A549 (cell line): ENCODE results near the gene TMEM272. TPM values are rescaled to one million over a fixed set of nuclear protein-coding genes. Genes with fewer than 3 reads are reported as not detected.
A peak's percentile ranks its signal among the peaks of the same experiment; 100 is the strongest.

Experiments
- ATAC-seq, 2 experiments: fragments of 200-7000 bp in 1 of 2; fragments of >200 bp in 1 of 2; cut with Nextera tagmentation in 1 of 2; cut with Tn5 transposase in 1 of 2; 3 replicates each; pipeline versions ENCODE4 v1.8.0 to v1.9.1; 2018 to 2020; ENCODE audit warnings: mild to moderate bottlenecking in 1 of 2, moderate library complexity in 1 of 2
- CTCF ChIA-PET: fragments of 300-600 bp; sonication (Branson Sonifier 250); formaldehyde crosslinking; extraction: SDS; loops from one replicate; lab custom pipeline; 2021; ENCODE audit warnings: antibody characterized with exemption, inconsistent platforms; lab: Yijun Ruan, JAX
- POLR2A ChIA-PET: fragments of 350-600 bp; formaldehyde crosslinking; extraction: SDS; loops from one replicate; lab custom pipeline; 2021; ENCODE audit warnings: antibody characterized with exemption, inconsistent platforms; lab: Yijun Ruan, JAX
- DNase-seq, 2 experiments: peaks; one replicate each; pipeline versions ENCODE4 v3.0.0 to v3.0.0-alpha.2; 2011 to 2016; ENCODE audit warnings: low read depth in 1 of 2, low spot score in 1 of 2
- FAIRE-seq: peaks from 2 replicates; lab custom pipeline; 2011; peaks lifted over from hg19 to GRCh38; lab: Jason Lieb, UNC
- H3K27ac ChIP-seq, 2 experiments: fragments of >200 bp; sonication (Bioruptor Twin); formaldehyde crosslinking; 3 replicates each; pipeline ENCODE4 v1.5.1; 2016 to 2017
- H3K4me1 ChIP-seq: fragments of >200 bp; sonication (Bioruptor Twin); formaldehyde crosslinking; 3 replicates; pipeline ENCODE4 v1.6.1; 2016
- H3K4me2 ChIP-seq: fragments of >200 bp; sonication (Bioruptor Twin); formaldehyde crosslinking; 3 replicates; pipeline ENCODE4 v1.6.1; 2016
- H3K4me3 ChIP-seq: fragments of >200 bp; sonication (Bioruptor Twin); formaldehyde crosslinking; 3 replicates; pipeline ENCODE4 v1.5.1; 2016
- H3K9me3 ChIP-seq: fragments of >200 bp; sonication (Bioruptor Twin); formaldehyde crosslinking; 3 replicates; pipeline ENCODE4 v1.6.1; 2016
- CHD2 ChIP-seq: fragments of 150-350 bp; IDR thresholded peaks from 2 replicates; pipeline ENCODE4 v1.6.1; 2014; ENCODE audit warnings: low read length; ENCODE audit not compliant: partially characterized antibody
- EP300 ChIP-seq, 2 experiments: fragments of >200 bp; sonication (Bioruptor Twin); formaldehyde crosslinking; IDR thresholded peaks; 2 replicates in 1 of 2; 3 replicates in 1 of 2; pipeline ENCODE4 v1.6.1; 2016 to 2017
- FOSL2 ChIP-seq, 2 experiments: fragments of 450-650 bp in 1 of 2; fragments of >200 bp in 1 of 2; sonication (Bioruptor Twin) in 1 of 2; formaldehyde crosslinking; IDR thresholded peaks; 2 replicates each; pipeline versions ENCODE4 v1.5.0 to v1.6.1; 2016 to 2020; ENCODE audit warnings: mild to moderate bottlenecking in 1 of 2, moderate library complexity in 1 of 2
- HDAC2 ChIP-seq: fragments of 200-600 bp; sonication (generic); IDR thresholded peaks from 2 replicates; pipeline ENCODE4 v1.6.1; 2016
- HEYL ChIP-seq: fragments of 250-450 bp; sonication (Bioruptor Pico); IDR thresholded peaks from 2 replicates; pipeline ENCODE4 v1.8.0; 2021; ENCODE audit warnings: mild to moderate bottlenecking, moderate library complexity
- KDM1A ChIP-seq: fragments of 200-600 bp; sonication (generic); IDR thresholded peaks from 2 replicates; pipeline ENCODE4 v1.6.1; 2016; ENCODE audit warnings: low read depth, mild to moderate bottlenecking
- KDM5A ChIP-seq: fragments of 200-600 bp; sonication (generic); IDR thresholded peaks from 2 replicates; pipeline ENCODE4 v1.6.1; 2016; ENCODE audit warnings: antibody characterized with exemption, mild to moderate bottlenecking
- RCOR1 ChIP-seq: fragments of 150-350 bp; IDR thresholded peaks from 2 replicates; pipeline ENCODE4 v1.6.1; 2014; ENCODE audit warnings: antibody characterized with exemption, low read length, low read depth
- RNF2 ChIP-seq: fragments of 200-600 bp; sonication (generic); IDR thresholded peaks from 2 replicates; pipeline ENCODE4 v1.6.1; 2016; ENCODE audit warnings: low read depth, mild to moderate bottlenecking, antibody characterized with exemption, moderate library complexity, borderline replicate concordance
- ZSCAN20 ChIP-seq: fragments of 250-450 bp; sonication (Bioruptor Pico); IDR thresholded peaks from 2 replicates; pipeline ENCODE4 v1.8.0; 2022; ENCODE audit warnings: mild to moderate bottlenecking, moderate library complexity
- WGBS: methylation state at CpG from one replicate; pipeline ENCODE4 v1.1.6; 2017; ENCODE audit errors: missing lambda C conversion rate; 5-methylcytosine and 5-hydroxymethylcytosine counted together
- polyA plus RNA-seq, 4 experiments: library from polyadenylated mRNA; depleted of rRNA in 3 of 4; stranded (reverse); fragments of >200 nt; fragmentation: RNase III in 1 of 4; extraction: RNeasy Plus Mini Kit Qiagen cat#74134 plus additional on column Dnase treatment in 1 of 4; gene quantifications; 2 replicates in 3 of 4; 3 replicates in 1 of 4; pipeline ENCODE4 v1.2.3, GENCODE V29; 2011 to 2017
- TF ChIP-seq, protein P1 (sequence below): fragments of >200 bp; sonication (Bioruptor Twin); formaldehyde crosslinking; IDR thresholded peaks from 3 replicates; pipeline ENCODE4 v1.5.1; 2016
- TF ChIP-seq, protein P2 (sequence below): IDR thresholded peaks from 2 replicates; pipeline ENCODE4 v1.6.1; 2012
- TF ChIP-seq, protein P3 (sequence below): fragments of >200 bp; sonication (Bioruptor Twin); formaldehyde crosslinking; IDR thresholded peaks from 2 replicates; pipeline ENCODE4 v1.6.1; 2016

The TMEM272 gene
- polyA plus RNA-seq, 2 of the 4 experiments (the other 2 are of a cell fraction), result not detected

DNA sequence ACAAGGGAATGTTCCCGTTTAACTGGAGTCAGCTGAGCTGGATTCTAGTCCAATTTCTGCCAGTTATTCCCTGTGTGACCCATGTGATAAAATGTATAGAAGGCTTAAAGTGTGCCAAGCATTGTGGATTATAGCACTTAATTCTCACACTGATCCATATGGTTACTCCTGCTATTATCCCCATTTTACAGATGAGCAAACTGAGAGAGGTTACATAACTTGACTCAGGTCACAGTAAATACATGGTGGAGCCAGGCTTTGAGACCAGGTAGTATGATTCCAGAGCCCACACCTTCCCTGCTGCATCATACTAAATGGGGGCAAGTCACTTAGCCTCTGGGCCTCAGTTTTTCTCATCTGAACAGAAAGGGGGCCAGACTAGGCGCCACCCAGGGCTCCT is 39.1 kb downstream of the TMEM272 start:
- FAIRE-seq (no peak), ATAC-seq (no peak), DNase-seq (no peak)
- ChIA-PET CTCF (interaction anchor here (1.0 to 1.5 kb wide), 3 partner anchors 8 to 39 kb away, joined by 3 to 14 read pairs (median 3); partner anchors contain the start of gene TMEM272), POLR2A (no interaction called here)
- H3K27ac ChIP-seq, result no peak overlapping the region
- 91% methylated on average over 2 of the region's 2 CpGs for WGBS
- H3K4me2 ChIP-seq, result no peak overlapping the region
- TF ChIP-seq HEYL (CRISPR knock-in tag) (no peak), KDM1A (peak; percentile 57; the same call in 1 of the 2 replicates), RCOR1 (no peak), CHD2 (no peak), KDM5A (no peak), RNF2 (no peak), ZSCAN20 (CRISPR knock-in tag) (no peak)
- TF ChIP-seq, protein P1, sequence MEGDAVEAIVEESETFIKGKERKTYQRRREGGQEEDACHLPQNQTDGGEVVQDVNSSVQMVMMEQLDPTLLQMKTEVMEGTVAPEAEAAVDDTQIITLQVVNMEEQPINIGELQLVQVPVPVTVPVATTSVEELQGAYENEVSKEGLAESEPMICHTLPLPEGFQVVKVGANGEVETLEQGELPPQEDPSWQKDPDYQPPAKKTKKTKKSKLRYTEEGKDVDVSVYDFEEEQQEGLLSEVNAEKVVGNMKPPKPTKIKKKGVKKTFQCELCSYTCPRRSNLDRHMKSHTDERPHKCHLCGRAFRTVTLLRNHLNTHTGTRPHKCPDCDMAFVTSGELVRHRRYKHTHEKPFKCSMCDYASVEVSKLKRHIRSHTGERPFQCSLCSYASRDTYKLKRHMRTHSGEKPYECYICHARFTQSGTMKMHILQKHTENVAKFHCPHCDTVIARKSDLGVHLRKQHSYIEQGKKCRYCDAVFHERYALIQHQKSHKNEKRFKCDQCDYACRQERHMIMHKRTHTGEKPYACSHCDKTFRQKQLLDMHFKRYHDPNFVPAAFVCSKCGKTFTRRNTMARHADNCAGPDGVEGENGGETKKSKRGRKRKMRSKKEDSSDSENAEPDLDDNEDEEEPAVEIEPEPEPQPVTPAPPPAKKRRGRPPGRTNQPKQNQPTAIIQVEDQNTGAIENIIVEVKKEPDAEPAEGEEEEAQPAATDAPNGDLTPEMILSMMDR, result no peak
- no peak overlapping the region for H3K4me3 ChIP-seq
- no peaks in the 10 kb centered on the region for H3K9me3 ChIP-seq
- peaks cover 24% of the 10 kb centered on the region for H3K4me1 ChIP-seq

DNA sequence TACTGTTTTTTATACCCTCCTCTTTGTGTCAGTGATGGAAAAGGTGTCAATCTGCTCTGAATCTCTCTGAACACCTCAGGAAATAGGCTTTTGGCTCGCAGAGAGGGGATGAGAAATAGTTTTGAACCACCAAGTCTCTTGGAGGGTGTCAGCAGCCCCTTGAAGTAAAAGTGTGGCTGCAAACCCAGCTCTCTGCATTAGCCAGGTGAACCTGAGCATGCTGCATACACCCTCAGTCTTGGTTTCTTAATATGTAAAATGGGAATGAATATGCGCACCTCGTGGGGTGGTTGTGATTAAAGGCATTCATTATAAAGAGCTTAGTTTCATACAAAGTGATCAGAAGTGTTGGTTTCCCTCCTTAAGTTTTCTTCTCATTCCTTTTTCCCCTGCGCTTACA is 39.7 kb downstream of the TMEM272 start:
- ChIA-PET CTCF (interaction anchor here (1.3 to 1.5 kb wide), 2 partner anchors 8 to 10 kb away, joined by 3 to 14 read pairs; no protein-coding TSS in a partner anchor), POLR2A (no interaction called here)
- ATAC-seq (no peak), DNase-seq (no peak), FAIRE-seq (no peak)
- H3K4me3 ChIP-seq, result no peak overlapping the region
- TF ChIP-seq, protein P2, sequence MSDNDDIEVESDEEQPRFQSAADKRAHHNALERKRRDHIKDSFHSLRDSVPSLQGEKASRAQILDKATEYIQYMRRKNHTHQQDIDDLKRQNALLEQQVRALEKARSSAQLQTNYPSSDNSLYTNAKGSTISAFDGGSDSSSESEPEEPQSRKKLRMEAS, result no peak
- TF ChIP-seq, protein P3, sequence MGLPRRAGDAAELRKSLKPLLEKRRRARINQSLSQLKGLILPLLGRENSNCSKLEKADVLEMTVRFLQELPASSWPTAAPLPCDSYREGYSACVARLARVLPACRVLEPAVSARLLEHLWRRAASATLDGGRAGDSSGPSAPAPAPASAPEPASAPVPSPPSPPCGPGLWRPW, result no peak
- TF ChIP-seq CHD2 (no peak), RCOR1 (no peak), HDAC2 (no peak), FOSL2 (IDR thresholded peaks at IDR 0.05) (no peak), FOSL2 (CRISPR knock-in tag; IDR thresholded peaks at IDR 0.05) (no peak)
- peaks cover 25% of the 10 kb centered on the region for H3K4me1 ChIP-seq
- no peak overlapping the region for H3K27ac ChIP-seq
- no peaks in the 10 kb centered on the region for H3K9me3 ChIP-seq
- peak overlapping the region; percentile 83; the same call in 2 of the 3 replicates for H3K4me2 ChIP-seq
- 95% methylated on average over 4 of the region's 4 CpGs for WGBS

DNA sequence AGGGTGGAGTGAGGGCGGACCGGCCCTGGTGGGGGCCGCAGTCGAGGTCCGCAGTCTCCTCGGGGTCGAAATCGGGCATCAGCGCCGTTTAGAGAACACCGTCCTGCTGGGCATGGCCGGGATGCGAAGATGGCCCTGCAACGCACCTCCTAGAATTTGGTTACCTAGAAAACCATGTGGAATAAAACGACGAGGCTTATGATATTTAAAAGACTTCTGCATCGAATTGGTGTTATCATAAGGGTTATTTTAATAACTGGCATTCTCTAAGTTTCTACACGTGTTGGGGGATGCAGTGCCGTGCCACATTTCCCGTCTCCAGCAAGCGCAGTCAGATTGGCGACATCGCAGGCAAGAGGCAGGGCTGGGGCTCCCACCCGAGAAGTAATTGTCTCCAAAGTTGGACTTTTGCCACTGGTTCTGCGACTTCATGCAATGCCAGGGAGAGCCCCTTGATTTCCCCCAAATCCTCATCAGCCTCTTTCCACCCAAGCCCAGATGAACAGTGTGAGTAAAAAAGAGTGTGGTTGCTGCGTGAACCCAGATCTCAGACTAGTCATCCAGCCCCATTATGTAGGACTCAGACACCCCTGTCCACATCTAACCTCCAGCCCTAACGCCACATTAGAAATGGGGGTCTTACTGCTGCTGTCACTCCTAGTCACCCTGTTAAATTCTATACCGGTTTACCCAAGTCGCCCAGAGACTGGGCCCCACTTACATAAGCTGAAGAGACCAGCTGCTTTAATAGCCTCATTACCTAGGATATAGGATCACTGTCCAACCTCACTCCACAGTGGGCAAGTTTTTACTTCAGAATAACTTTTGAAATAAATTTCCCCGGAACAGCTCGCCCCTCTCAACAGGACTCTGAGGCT is 40.4 kb downstream of the TMEM272 start:
- TF ChIP-seq EP300 (IDR thresholded peaks at IDR 0.05), result no peak
- TF ChIP-seq, protein P2, result peak; percentile 64
- ATAC-seq (peak in 1 of 2 experiments; percentile 27; a peak in 3 of 6 replicates), FAIRE-seq (no peak), DNase-seq (no peak)
- H3K4me1 ChIP-seq, result peaks cover 25% of the 10 kb centered on the region
- WGBS, result 61% methylated on average over 17 of the region's 31 CpGs
- CTCF ChIA-PET, result interaction anchor here (1.5 kb wide), 1 partner anchor 10 kb away, joined by 14 read pairs; no protein-coding TSS in a partner anchor
- H3K4me3 ChIP-seq, result peak overlapping the region; percentile 91
- no peaks in the 10 kb centered on the region for H3K9me3 ChIP-seq
- H3K4me2 ChIP-seq, result peak overlapping the region; percentile 83
- POLR2A ChIA-PET, result no interaction called here
- H3K27ac ChIP-seq, result peak overlapping the region; percentile 99 to 100
